H1 (cell line): ENCODE data around the gene MAOB. TPM values are rescaled to one million over a fixed set of nuclear protein-coding genes. Genes with fewer than 3 reads are reported as not detected.

Experiments used
- CTCF ChIA-PET: fragments of 300-600 bp; sonication (Branson Sonifier 250); formaldehyde crosslinking; loops from one replicate; lab custom pipeline; 2021; ENCODE audit not compliant: partially characterized antibody; lab: Charles Lee
- POLR2A ChIA-PET: fragments of 300-600 bp; sonication (Branson Sonifier 250); formaldehyde crosslinking; loops from one replicate; lab custom pipeline; 2021; ENCODE audit warnings: inconsistent platforms; ENCODE audit not compliant: partially characterized antibody; lab: Charles Lee
- DNase-seq, 2 experiments: peaks; one replicate each; pipeline versions ENCODE4 v3.0.0 to v3.0.0-alpha.2; 2010 to 2022; ENCODE audit warnings: low spot score in 2 of 2, low read depth in 1 of 2, mixed read lengths in 1 of 2
- FAIRE-seq: peaks from 2 replicates; lab custom pipeline; 2011; peaks lifted over from hg19 to GRCh38; lab: Jason Lieb, UNC
- H2AFZ ChIP-seq: 2 replicates; pipeline ENCODE4 v1.8.1; 2012; ENCODE audit warnings: low read length, inconsistent platforms
- H2AK5ac ChIP-seq: 2 replicates; pipeline ENCODE4 v1.6.1; 2013; ENCODE audit warnings: low read depth, low read length
- H2BK120ac ChIP-seq: replicated peaks from 2 replicates; pipeline ENCODE3; 2013; ENCODE audit warnings: low read depth, low read length, inconsistent platforms
- H2BK12ac ChIP-seq: 2 replicates; pipeline ENCODE4 v1.6.1; 2013; ENCODE audit warnings: low read depth, low read length
- H2BK15ac ChIP-seq: 2 replicates; pipeline ENCODE4 v1.6.1; 2013; ENCODE audit warnings: low read length
- H2BK20ac ChIP-seq: 2 replicates; pipeline ENCODE4 v1.6.1; 2013; ENCODE audit warnings: low read length
- H2BK5ac ChIP-seq: 2 replicates; pipeline ENCODE4 v1.6.1; 2013; ENCODE audit warnings: low read depth, low read length
- H3K14ac ChIP-seq: 2 replicates; pipeline ENCODE4 v1.6.1; 2013; ENCODE audit warnings: inconsistent platforms; ENCODE audit not compliant: insufficient read length
- H3K18ac ChIP-seq: 2 replicates; pipeline ENCODE4 v1.6.1; 2013; ENCODE audit warnings: low read length; ENCODE audit errors: extremely low read depth
- H3K23ac ChIP-seq: 2 replicates; pipeline ENCODE4 v1.6.1; 2013; ENCODE audit warnings: inconsistent platforms; ENCODE audit not compliant: insufficient read length
- H3K23me2 ChIP-seq: 2 replicates; pipeline ENCODE4 v1.6.1; 2013; ENCODE audit warnings: low read depth, low read length
- H3K27ac ChIP-seq: 2 replicates; pipeline ENCODE4 v1.6.1; 2011; ENCODE audit warnings: low read depth, low read length, inconsistent platforms
- H3K27me3 ChIP-seq, 4 experiments: replicated peaks in 1 of 4; 1 replicate in 1 of 4; 2 replicates in 3 of 4; pipeline versions ENCODE4 v1.6.1 to v1.8.1; 2011 to 2013; ENCODE audit warnings: low read length in 3 of 4, mild to moderate bottlenecking in 3 of 4, inconsistent platforms in 2 of 4, mixed read lengths in 2 of 4, moderate library complexity in 1 of 4; ENCODE audit not compliant: control insufficient read depth in 3 of 4, insufficient read depth in 3 of 4; ENCODE audit errors: extremely low read depth in 1 of 4
- H3K36me3 ChIP-seq, 4 experiments: 2 replicates each; pipeline versions ENCODE4 v1.6.1 to v1.8.1; 2011 to 2013; ENCODE audit warnings: mild to moderate bottlenecking in 4 of 4, low read length in 3 of 4, moderate library complexity in 2 of 4, control low read depth in 1 of 4, inconsistent platforms in 1 of 4; ENCODE audit not compliant: insufficient read depth in 4 of 4, control insufficient read depth in 2 of 4
- H3K4ac ChIP-seq: replicated peaks from 2 replicates; pipeline ENCODE3; 2013; ENCODE audit warnings: low read length, low read depth, mixed read lengths, inconsistent platforms; ENCODE audit not compliant: insufficient read length
- H3K4me1 ChIP-seq, 4 experiments: replicated peaks in 1 of 4; 1 replicate in 1 of 4; 2 replicates in 3 of 4; pipeline versions ENCODE4 v1.6.1 to v1.8.1; 2011 to 2013; ENCODE audit warnings: low read length in 3 of 4, inconsistent platforms in 2 of 4, mixed read lengths in 1 of 4; ENCODE audit not compliant: insufficient read depth in 4 of 4, control insufficient read depth in 3 of 4
- H3K4me2 ChIP-seq, 2 experiments: 2 replicates each; pipeline versions ENCODE4 v1.6.1 to v1.8.1; 2011 to 2013; ENCODE audit warnings: low read depth in 2 of 2, low read length in 2 of 2, control low read depth in 1 of 2, inconsistent platforms in 1 of 2, mild to moderate bottlenecking in 1 of 2; ENCODE audit not compliant: insufficient read depth in 1 of 2
- H3K4me3 ChIP-seq, 4 experiments: fragments of 200-600, 300-600 bp in 1 of 4; sonication (generic), shearing (Covaris generic), sonication (Bioruptor Twin) in 1 of 4; 2 replicates each; pipeline versions ENCODE4 v1.5.1 to v1.8.1; 2011 to 2016; ENCODE audit warnings: low read length in 4 of 4, low read depth in 3 of 4, control low read depth in 2 of 4, inconsistent platforms in 2 of 4, mild to moderate bottlenecking in 2 of 4, mixed read lengths in 1 of 4, moderate library complexity in 1 of 4; ENCODE audit not compliant: insufficient read depth in 2 of 4; ENCODE audit errors: extremely low read depth in 1 of 4
- H3K56ac ChIP-seq: replicated peaks from 2 replicates; pipeline ENCODE3; 2013; ENCODE audit warnings: low read depth, mild to moderate bottlenecking, mixed read lengths, low read length, inconsistent platforms; ENCODE audit not compliant: insufficient read length
- H3K79me1 ChIP-seq: 2 replicates; pipeline ENCODE4 v1.6.1; 2013; ENCODE audit warnings: low read depth, low read length, control low read depth
- H3K79me2 ChIP-seq, 2 experiments: 2 replicates each; pipeline versions ENCODE4 v1.6.1 to v1.8.1; 2012 to 2013; ENCODE audit warnings: low read length in 2 of 2, mild to moderate bottlenecking in 2 of 2, inconsistent platforms in 1 of 2; ENCODE audit not compliant: insufficient read depth in 2 of 2, control insufficient read depth in 1 of 2
- H3K9ac ChIP-seq, 4 experiments: replicated peaks in 1 of 4; 1 replicate in 1 of 4; 2 replicates in 3 of 4; pipeline versions ENCODE4 v1.6.1 to v1.8.1; 2011 to 2013; ENCODE audit warnings: low read depth in 3 of 4, low read length in 3 of 4, control low read depth in 2 of 4, mild to moderate bottlenecking in 2 of 4, moderate library complexity in 2 of 4, inconsistent platforms in 1 of 4; ENCODE audit errors: extremely low read depth in 1 of 4
- H3K9me3 ChIP-seq, 2 experiments: 2 replicates each; pipeline versions ENCODE4 v1.6.1 to v1.8.1; 2012 to 2013; ENCODE audit warnings: mild to moderate bottlenecking in 2 of 2, moderate library complexity in 2 of 2, control low read depth in 1 of 2, inconsistent platforms in 1 of 2, low read depth in 1 of 2, low read length in 1 of 2, mixed read lengths in 1 of 2; ENCODE audit not compliant: insufficient read depth in 2 of 2
- H4K20me1 ChIP-seq, 2 experiments: replicated peaks in 1 of 2; 2 replicates each; pipeline versions ENCODE3 to v1.8.1; 2011 to 2013; ENCODE audit warnings: inconsistent platforms in 2 of 2, low read length in 2 of 2, mild to moderate bottlenecking in 1 of 2; ENCODE audit not compliant: insufficient read depth in 2 of 2, control insufficient read depth in 1 of 2
- H4K5ac ChIP-seq: 2 replicates; pipeline ENCODE4 v1.6.1; 2013; ENCODE audit warnings: low read length, low read depth, mixed read lengths, inconsistent platforms; ENCODE audit not compliant: insufficient read length
- H4K8ac ChIP-seq: 2 replicates; pipeline ENCODE4 v1.8.0; 2013; ENCODE audit warnings: mild to moderate bottlenecking, moderate library complexity, low read length, inconsistent platforms; ENCODE audit not compliant: insufficient read depth; ENCODE audit errors: extremely low read depth
- H4K91ac ChIP-seq: replicated peaks from 2 replicates; pipeline ENCODE3; 2013; ENCODE audit warnings: low read length, mixed read lengths, inconsistent platforms; ENCODE audit not compliant: insufficient read length
- E2F6 ChIP-seq: IDR thresholded peaks from 2 replicates; pipeline ENCODE4 v1.6.1; 2012; ENCODE audit warnings: inconsistent platforms
- GTF2F1 ChIP-seq: IDR thresholded peaks from 2 replicates; pipeline ENCODE4 v1.6.1; 2012; ENCODE audit warnings: low read depth, low read length, improper control_type of control experiment, borderline replicate concordance
- MAFK ChIP-seq: IDR thresholded peaks from 2 replicates; pipeline ENCODE4 v1.6.1; 2012; ENCODE audit warnings: low read depth, mild to moderate bottlenecking, improper control_type of control experiment, low read length
- SIN3A ChIP-seq, 2 experiments: IDR thresholded peaks in 1 of 2; conservative IDR thresholded peaks in 1 of 2; 2 replicates each; pipeline ENCODE4 v1.6.1; 2011 to 2012; ENCODE audit warnings: low read length in 2 of 2, improper control_type of control experiment in 1 of 2, low read depth in 1 of 2, mild to moderate bottlenecking in 1 of 2
- SP1 ChIP-seq: IDR thresholded peaks from 2 replicates; pipeline ENCODE4 v1.6.1; 2011; ENCODE audit warnings: low read depth, low read length
- SP2 ChIP-seq: IDR thresholded peaks from 2 replicates; pipeline ENCODE4 v1.6.1; 2012; ENCODE audit warnings: mild to moderate bottlenecking, low read length, inconsistent platforms
- SP4 ChIP-seq: IDR thresholded peaks from 2 replicates; pipeline ENCODE4 v1.6.1; 2012; ENCODE audit warnings: low read length, inconsistent platforms
- TAF1 ChIP-seq: IDR thresholded peaks from 2 replicates; pipeline ENCODE4 v1.6.1; 2011; ENCODE audit warnings: mild to moderate bottlenecking, low read depth, low read length
- TAF7 ChIP-seq: optimal IDR thresholded peaks from 2 replicates; pipeline ENCODE3; 2011; ENCODE audit warnings: low read depth, mild to moderate bottlenecking, inconsistent platforms, low read length, moderate library complexity, borderline replicate concordance
- USF2 ChIP-seq: IDR thresholded peaks from 2 replicates; pipeline ENCODE4 v1.6.1; 2011; ENCODE audit warnings: low read length, improper control_type of control experiment
- YY1 ChIP-seq: IDR thresholded peaks from 2 replicates; pipeline ENCODE4 v1.6.1; 2011; ENCODE audit warnings: low read depth, mild to moderate bottlenecking, low read length
- ZNF274 ChIP-seq: IDR thresholded peaks from 2 replicates; pipeline ENCODE4 v1.7.0; 2012; ENCODE audit warnings: low read length, borderline replicate concordance; ENCODE audit errors: extremely low read depth
- WGBS, 2 experiments: shearing (Covaris generic) in 1 of 2; methylation state at CpG; one replicate each; pipeline versions ENCODE4 v1.1.6 to v1.1.7; 2013 to 2015; ENCODE audit warnings: low lambda C conversion rate in 2 of 2, mixed read lengths in 2 of 2, inconsistent platforms in 1 of 2, low coverage in 1 of 2, missing lambda C conversion rate in 1 of 2; ENCODE audit not compliant: insufficient replicate concordance in 2 of 2, insufficient coverage in 1 of 2, insufficient read length in 1 of 2; ENCODE audit errors: extremely low coverage in 1 of 2, missing lambda C conversion rate in 1 of 2; 5-methylcytosine and 5-hydroxymethylcytosine counted together
- polyA plus RNA-seq, 7 experiments: library from polyadenylated mRNA; depleted of rRNA in 3 of 7; stranded (reverse) in 5 of 7; unstranded in 2 of 7; fragments of >200 nt in 5 of 7; fragments of 200-250 nt in 2 of 7; gene quantifications; 1 replicate in 5 of 7; 2 replicates in 1 of 7; 4 replicates in 1 of 7; pipeline versions ENCODE4 v1.2.1 to v1.2.3, GENCODE V29; 2011 to 2013; ENCODE audit warnings: missing spikeins in 2 of 7, mixed read lengths in 2 of 7
- total RNA-seq: library from RNA; stranded (reverse); fragmentation: NEBNext Ultra II Directional; extraction: Animal tissue kit (Norgen Biotek cat#: 25700); gene quantifications from 2 replicates; pipeline ENCODE4 v1.2.1, GENCODE V29; 2021

Gene MAOB
- total and polyA plus RNA-seq, 2 of the 8 experiments (the other 6 are each of a cell fraction or from before 2014, with no cell fraction given), result 0.73 to 1.1 TPM

- TF ChIP-seq SP1, result no peak
- no peak for TF ChIP-seq YY1
- TF ChIP-seq SIN3A (conservative IDR thresholded peaks at IDR 0.05 in 1 of 2, IDR thresholded peaks at IDR 0.05 in 1 of 2; ENCODE audit: low read depth in 1 of 2, low read length in 2 of 2), result no peak
- TF ChIP-seq SP2, result no peak
- no peak for TF ChIP-seq E2F6
- no peak for TF ChIP-seq MAFK
- no peak for TF ChIP-seq GTF2F1
- TF ChIP-seq ZNF274, result no peak
- TF ChIP-seq TAF7, result no peak
- TF ChIP-seq USF2, result no peak
- TF ChIP-seq SP4, result no peak
- no peak for TF ChIP-seq TAF1
- TF ChIP-seq, all 59 proteins: peak for 0
- Histone ChIP-seq H3K27ac (no peak overlapping the region), H3K36me3 (no peaks in the 10 kb centered on the region), H4K8ac (no peak overlapping the region), H2BK15ac (no peak overlapping the region), H2BK5ac (no peak overlapping the region), H3K79me1 (no peaks in the 10 kb centered on the region), H4K5ac (no peak overlapping the region), H3K4me2 (no peak overlapping the region), H2BK12ac (no peak overlapping the region), H3K27me3 (no peaks in the 10 kb centered on the region), H3K9ac (no peak overlapping the region), H3K79me2 (no peaks in the 10 kb centered on the region), H2AFZ (no peak overlapping the region), H2AK5ac (no peak overlapping the region), H2BK120ac (no peak overlapping the region), H4K20me1 (no peaks in the 10 kb centered on the region), H3K14ac (no peak overlapping the region), H2BK20ac (no peak overlapping the region), H4K91ac (no peak overlapping the region), H3K23me2 (no peaks in the 10 kb centered on the region), H3K4ac (no peak overlapping the region), H3K23ac (no peak overlapping the region), H3K56ac (no peak overlapping the region), H3K4me1 (peaks cover 0 to 4% (median 0%) of the 10 kb centered on the region in 4 experiments; a peak in 1 of 7 replicates), H3K4me3 (no peak overlapping the region), H3K9me3 (no peaks in the 10 kb centered on the region), H3K18ac (no peak overlapping the region)
- 100% methylated on average over 1 of the region's 1 CpG; no CpG with 5 or more reads in 1 of the 2 experiments for WGBS, 2 experiments
- ChIA-PET CTCF (interaction anchor here (1.6 kb wide), 1 partner anchor 16 kb away, joined by 4 read pairs; no protein-coding TSS in a partner anchor), POLR2A (no interaction called here)
- FAIRE-seq (no peak), DNase-seq (no peak)
Observed at GRCh38 chrX:43733699-43734098, 148.6 kb downstream of the MAOB start.
